Right lung (tissue), 5 donors: ENCODE data around the gene RAB29. TPM values are rescaled to one million over a fixed set of nuclear protein-coding genes. Genes with fewer than 3 reads are reported as not detected.

Source experiments
- DNase-seq, 2 donors: peaks; one replicate each; pipeline ENCODE4 v3.0.0-alpha.2; 2013
- polyA plus RNA-seq, 5 donors: library from polyadenylated mRNA; unstranded; fragments of 120-200 nt; gene quantifications; one replicate each; pipeline versions ENCODE4 v1.2.1 to v1.2.3, GENCODE V29; 2013; ENCODE audit warnings: inconsistent platforms in 1 of 5, low replicate concordance in 1 of 5; ENCODE audit not compliant: insufficient read length in 5 of 5, insufficient read depth in 1 of 5

RAB29 gene
- polyA plus RNA-seq, 5 donors, result 5.7 to 8.1 (median 6.8) TPM

DNA sequence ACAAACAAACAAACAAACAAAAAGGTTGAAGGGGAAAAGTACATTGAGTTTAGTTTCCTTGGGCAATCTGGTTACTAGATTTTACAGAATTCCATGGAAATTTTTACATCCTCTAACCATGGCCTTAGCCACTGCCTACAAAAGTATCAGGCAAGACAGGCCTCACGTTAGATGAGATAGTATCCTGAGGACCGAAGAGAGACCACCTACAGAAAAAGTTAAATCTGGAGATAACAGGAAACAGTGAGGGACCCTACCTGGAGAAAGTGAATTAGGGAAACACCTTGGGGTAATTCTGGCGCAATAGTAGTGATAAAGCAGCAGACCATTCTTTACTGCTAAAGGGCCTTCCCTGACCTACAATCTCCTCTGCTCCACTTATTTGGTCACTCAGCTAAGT, 8.7 kb downstream of the RAB29 start:
- no peak for DNase-seq

DNA sequence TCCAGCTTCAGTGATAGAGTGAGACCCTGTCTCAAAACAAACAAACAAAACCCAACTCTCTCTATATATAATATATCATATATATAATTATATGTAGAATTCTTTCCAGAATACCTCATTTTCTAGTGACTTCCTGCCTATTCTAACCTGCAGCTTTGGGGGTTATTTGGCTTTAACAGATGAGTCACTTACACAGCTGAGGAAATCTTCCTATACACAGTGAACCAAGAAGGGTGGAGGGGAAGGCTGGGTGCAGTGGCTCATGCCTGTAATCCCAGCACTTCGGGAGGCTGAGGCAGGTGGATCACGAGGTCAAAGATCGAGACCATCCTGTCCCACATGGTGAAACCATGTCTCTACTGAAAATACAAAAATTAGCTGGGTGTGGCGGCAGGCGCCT, 9.2 kb downstream of the RAB29 start:
- DNase-seq, result no peak

DNA sequence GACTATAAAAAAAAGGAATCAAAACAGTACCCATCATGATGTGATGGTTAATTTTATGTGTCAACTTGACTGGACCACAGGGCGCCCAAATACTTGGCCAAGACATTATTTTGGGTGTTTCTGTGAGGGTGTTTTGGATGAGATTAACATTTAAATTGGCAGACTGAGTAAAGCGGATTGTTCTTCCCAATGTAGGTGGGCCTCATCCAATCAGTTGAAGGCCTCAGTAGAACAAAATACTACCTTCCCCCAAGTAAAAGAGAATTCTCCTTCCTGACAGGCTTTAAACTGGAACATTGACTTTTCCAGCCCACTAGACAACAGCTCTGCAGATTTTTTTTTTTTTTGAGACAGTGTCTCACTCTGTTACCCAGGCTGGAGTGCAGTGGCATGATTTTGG, 10.7 kb downstream of the RAB29 start:
- no peak for DNase-seq

DNA sequence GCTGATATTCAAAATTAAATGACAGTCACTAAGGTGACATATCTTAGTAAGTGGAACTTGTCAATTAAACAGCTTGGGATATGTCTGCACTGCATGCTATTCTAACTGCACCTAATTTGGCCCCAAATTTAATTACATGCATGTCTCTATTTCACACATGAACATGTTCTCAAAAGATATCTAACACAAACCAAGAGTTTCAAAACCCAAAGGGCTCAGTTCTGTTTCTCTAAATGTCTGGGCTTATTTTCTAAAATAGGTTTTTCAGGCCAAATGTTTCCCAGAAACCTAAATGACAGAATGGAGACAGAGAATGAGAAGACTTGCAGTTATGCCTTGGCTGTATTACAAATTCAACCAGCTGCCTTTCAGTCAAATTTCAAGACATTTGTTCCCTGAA, 11.3 kb downstream of the RAB29 start:
- no peak for DNase-seq

DNA sequence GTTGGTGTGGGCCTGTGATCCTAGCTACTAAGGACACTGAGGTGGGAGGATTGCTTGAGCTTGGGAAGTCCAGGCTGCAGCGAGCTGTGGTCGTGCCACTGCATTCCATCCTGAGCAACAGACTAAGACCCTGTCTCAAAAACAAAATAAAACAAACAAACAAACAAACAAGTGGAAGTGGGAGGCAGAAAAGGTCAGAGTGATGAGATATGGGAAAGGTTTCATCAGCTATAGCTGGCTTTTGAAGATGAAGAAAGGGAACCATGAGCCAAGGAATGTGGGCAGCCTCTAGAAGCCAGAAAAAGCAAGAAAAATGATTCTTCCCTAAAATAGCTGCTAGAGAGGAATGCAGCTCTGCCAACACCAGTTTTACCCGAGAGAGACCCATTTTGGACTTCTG, 14.7 kb downstream of the RAB29 start:
- DNase-seq, result no peak

DNA sequence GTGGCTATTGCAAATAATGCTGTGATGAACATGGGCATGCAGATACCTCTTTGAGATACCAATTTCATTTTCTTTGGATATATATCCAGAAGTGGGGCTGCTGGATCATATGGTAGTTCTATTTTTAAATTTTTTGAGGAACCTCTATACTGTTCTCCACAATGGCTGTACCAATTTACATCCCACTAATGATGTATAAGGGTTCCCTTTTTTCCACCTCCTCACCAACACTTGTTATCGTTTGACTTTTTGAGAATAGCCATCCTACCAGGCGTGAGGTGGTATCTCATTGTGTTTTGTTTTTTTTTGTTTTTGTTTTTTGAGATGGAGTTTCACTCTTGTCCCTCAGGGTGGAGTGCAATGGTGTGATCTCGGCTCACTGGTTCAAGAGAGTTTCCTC, 18.7 kb downstream of the RAB29 start:
- DNase-seq, result no peak

DNA sequence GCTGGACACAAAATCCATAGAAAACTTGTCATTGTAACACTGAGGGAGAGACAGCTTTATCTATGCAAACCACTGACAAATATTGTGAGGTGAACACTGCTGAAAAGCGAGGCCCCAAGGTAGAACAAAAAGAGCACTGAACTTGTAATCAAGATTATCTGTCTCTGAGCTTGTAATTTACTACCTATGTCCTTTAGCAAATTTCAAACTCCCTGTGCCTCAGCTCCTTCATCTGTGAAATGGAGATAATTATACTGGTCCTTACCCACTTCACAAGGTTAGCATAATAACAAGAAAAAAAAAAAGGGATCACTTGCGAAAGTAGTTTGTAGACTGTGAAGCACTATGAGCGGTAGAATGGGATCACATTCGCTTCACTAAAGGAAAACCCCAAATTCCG, 20.4 kb downstream of the RAB29 start:
- DNase-seq, result no peak

DNA sequence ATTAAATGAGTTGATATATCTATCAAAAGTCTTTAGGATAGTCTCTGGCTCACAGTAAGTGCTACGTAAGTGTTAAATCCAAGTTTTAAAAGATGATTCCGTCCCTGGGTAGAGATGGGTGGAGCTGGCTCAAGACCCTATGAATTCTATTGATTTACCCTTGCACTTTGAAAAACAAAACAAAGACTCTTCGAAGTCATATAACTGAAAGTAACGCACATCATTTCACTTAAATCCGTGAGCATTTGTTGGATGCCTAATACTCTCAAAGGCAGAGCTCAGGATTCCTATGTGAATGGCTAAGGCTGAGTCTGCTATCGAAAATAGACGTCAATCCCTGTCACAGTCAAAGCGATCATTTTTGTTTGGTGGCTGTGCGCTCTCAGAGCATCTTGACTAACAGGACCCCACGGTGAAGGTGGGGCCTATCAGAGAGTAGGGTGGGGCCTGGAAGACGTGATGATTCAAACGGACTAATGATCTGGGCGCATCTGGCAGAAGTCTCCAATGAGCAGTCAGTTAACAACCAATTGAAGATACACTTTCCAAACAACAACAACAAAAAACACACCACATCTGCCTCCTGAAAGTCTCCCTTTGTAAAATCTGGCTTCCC, 24.1 kb downstream of the RAB29 start:
- DNase-seq, result no peak

DNA sequence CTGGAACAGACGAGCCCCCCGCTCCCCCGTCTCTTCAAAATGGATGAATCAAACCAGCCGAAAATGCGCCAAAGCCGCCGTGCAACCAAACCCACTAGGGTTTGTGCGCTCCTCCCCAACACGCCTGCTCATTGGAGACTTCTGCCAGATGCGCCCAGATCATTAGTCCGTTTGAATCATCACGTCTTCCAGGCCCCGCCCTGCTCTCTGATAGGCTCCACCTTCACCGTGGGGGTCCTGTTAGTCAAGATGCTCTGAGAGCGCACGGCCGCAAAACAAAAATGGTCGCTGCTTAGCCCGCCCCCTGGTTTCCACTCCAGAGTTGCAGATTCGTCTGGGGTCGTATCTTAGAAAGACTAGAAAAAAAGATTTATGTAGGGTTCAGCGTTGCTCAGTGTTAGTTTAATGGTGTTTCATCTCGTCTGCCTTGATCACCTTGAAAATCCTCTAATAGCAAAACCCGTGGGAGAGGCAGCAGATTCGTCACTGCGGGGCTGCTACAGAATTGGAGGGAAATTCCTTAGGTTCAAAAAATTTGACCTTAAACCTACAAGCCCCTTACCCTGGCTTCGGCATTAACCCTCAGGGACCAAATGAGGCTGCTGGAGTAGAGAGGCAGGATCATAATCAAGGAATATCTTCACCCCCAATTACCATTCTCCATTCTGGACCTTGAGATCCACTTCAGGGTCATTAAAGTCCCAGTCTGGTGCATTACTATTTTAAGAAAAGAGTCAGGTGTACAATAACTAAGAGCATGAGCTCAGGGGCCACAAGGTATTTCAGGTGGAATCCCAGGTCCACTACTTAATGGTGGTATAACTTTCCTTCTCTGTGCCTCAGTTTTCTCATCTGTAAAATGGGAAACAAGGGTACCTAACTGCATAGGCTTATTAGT, 24.9 kb downstream of the RAB29 start, which contains the start of gene NUCKS1:
TSS of gene NUCKS1 (minus strand) at position 45 of the 898 bp plus-strand sequence. CDS start 209 bp downstream, outside the sequence.
- DNase-seq, result peak; percentile 96 to 97

DNA sequence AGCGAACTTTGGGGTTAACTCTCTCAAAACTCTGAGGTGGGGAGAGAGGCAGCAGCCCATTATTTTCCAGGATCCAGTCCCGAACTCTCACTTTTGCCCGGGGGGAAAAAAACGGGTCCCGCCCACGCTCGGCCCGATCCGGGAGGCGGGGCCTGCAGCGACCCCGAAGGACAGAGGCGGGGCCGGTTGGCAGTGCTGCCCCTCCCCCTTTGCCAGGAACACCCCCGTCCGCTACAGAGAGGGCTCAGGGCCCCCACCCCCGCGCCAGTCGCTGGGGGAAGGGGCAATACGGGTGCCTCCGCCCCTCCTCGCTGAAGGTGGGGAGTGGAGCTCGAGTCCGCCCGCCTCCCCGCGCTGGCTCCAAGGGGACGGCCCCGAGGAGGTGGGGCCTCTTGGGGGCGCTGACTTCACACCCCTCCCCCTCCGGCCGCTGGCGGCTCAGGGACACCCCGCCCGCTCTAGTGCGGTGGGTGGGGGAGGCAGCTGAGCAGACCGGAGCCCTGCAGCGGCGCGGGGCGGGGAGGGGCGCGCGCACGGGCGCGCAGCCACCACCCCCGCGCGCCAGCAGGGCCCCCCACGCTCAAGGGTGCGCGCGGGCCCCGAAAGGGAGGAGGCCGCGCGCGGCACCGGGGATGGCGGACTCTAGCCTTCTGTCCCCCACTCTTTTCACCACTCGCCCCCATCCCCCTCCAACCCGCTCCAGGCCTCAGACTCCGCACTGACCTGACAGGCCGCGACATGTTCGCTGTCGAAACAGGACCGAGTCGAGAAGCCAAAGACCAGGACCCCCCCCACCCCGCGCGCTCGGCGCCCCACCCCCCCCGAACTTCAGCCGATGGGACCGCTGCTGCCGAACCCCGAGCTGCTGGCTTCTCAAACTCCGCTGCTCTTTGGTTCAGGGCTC, 25.8 kb downstream of the RAB29 start:
- peak; percentile 95 to 96 for DNase-seq

DNA sequence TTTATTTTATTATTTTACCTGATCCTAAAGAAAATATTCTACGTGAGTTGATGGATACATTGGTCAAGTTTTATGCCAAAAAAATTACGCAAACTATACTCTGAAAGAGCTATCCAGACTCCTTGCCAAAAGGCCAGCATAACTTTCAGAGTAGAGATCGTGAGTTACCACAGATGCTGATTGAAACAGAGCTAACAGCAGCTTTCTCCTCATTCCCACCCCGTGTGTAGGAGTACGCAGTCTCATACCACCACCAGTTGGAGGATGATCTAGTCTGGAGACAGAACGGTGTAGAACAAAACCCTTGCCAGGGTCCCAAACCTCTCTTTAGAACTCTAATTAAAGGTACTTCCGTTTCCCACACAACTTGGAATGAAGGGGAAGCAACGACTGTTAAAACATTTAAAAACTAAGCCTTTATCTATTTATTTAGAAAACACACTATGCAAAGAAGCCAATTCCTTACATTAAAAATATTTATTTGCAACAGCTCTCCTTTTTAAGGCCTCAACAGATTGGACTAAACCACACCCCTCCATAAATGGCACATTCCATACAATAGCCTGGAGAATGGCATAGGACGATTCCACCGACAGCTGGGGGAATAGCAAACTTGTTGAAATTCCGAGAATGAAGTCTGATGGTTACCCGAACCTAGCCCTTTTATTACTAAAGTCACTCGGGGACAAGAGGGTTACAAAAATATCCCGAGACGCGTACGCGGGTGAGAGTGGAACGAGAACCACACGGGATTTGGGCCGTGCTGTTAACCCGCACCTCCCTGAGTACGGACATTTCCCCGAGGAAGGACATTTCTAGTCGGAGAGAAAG, 26.7 kb downstream of the RAB29 start:
- DNase-seq, result peak; percentile 64 to 74

DNA sequence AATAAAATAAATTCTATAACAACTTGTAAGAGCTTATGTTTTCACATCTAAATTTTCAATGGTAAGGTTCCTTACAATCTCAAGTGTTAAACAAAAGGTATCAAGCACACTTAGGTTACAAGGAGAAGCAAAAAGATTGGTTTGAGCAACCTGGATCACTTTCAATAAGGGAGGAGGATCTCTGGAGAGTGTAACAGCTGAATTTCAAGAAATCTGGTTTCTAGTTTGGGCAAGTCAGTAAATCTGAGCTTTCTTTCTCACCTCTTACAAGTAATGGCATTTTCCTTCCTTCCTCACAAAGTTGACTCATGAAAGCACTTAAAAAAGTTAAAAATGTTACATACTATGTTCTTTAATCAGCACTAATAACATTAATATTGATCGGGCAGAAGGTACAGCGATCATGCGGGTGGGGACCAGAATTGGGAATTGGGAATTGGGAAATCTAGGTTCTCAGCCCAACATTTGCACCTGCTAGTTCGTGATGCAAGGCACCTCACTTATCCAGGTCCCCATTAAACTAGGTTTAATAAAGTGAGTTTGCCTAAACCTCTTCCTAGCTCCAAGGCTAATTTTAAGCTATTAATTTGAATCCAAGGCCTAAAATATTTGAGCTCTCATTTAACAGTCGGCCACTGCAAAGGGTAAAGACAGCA, 28.4 kb downstream of the RAB29 start:
- DNase-seq, result no peak

DNA sequence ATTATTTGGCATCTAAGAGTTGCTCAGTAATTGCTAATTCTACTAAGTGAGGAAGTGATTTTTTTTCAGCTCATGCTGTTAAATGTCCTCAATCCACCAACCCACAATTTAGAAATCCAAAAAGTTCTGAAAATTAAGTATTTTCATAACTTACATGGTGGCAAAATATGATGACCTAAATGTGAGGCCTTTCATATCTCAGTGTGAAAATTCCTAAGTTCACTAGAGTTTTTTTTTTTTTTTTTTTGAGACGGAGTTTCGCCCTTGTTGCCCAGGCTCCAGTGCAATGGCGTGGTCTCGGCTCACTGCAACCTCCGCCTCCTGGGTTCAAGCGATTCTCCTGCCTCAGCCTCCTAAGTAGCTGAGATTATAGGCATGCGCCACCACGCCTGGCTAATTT, 30.9 kb downstream of the RAB29 start:
- no peak for DNase-seq

DNA sequence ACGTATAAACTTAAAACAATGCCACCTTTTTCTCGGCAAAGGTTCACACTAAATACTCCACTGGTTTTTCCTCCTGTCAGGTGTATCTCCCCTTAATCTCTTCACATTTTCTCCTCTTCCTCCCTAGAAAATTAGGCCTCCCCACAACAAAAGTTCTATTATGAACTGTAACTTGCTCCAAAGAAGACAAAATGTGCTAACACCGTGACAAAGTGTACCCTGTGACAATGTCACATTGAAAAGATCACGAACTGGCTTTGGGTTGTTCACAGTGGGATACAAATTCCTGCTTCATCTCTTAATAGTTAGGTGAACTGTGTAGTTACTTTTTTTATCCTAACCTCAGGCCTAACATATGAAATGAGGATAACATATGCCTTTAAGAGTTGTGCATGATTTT, 31.3 kb downstream of the RAB29 start:
- no peak for DNase-seq

DNA sequence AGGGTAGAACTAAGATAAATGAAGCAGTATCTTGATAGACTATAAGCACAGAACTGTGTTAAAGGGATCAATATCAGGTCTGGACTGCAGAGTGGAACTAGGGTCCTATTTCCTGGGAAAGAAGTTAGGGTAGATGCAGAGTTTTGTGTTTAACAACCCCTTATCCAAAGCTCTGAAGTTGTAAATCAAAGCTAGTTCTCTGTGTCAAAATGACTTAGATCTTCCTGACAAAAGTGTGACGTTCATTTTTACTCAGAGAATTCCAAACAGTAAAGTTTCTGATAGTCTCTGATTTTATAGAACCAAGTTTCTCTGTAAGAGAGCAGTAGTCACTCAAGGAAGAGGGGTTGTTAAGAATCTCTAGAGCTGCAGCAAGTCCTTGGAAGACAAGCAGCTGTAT, 33.6 kb downstream of the RAB29 start:
- no peak for DNase-seq

DNA sequence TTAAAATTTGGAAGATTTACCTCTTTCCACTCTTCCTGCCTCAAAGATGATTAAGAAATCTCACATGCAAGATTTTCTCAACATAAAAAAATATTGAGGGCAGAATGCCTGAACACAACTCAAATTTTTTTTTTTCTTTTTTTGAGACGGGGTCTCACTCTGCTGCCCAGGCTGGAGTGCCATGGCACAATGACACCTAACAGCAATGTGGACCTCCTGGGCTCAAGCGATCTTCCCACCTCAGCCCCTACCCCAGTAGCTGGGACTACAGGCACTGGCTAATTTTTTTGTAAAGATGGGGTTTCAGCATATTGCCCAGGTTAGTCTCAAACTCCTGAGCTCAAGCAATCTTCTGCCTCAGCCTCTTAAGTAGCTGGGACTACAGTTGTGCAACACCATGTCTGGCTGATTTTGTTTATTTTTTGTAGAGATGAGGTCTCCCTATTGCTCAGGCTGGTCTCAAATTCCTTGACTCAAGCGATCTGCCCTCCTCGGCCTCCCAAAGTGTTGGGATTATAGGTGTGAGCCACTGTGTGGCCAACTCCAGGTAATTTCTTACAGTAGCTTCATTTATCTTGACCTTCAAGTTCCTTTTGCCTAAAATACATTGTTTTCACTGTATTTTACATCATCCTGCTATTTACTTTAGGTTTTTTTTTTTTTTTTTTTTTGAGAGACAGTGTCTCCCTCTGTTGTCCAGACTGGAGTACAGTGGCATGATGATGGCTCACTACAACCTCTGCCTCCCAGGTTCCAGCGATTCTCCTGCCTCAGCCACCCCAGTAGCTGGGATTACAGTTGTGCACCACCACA, 35.7 kb downstream of the RAB29 start:
- no peak for DNase-seq

DNA sequence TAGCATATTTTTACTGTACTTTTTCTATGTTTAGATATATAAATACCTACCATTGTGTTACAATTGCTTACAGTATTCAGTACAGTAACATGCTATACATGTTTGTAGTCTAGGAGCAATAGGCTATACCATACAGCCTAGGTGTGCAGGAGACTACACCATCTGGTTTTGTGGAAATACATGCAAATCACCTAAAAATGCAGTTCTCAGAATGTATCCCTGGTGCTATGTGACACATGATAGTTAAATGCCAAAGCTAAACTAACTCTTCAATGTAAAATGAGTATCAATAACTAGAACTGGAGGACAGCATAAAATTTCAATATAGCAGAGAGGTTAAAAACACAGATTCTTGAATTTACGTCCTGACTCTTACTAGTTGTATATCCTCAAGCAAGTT, 40.1 kb downstream of the RAB29 start:
- DNase-seq, result no peak

DNA sequence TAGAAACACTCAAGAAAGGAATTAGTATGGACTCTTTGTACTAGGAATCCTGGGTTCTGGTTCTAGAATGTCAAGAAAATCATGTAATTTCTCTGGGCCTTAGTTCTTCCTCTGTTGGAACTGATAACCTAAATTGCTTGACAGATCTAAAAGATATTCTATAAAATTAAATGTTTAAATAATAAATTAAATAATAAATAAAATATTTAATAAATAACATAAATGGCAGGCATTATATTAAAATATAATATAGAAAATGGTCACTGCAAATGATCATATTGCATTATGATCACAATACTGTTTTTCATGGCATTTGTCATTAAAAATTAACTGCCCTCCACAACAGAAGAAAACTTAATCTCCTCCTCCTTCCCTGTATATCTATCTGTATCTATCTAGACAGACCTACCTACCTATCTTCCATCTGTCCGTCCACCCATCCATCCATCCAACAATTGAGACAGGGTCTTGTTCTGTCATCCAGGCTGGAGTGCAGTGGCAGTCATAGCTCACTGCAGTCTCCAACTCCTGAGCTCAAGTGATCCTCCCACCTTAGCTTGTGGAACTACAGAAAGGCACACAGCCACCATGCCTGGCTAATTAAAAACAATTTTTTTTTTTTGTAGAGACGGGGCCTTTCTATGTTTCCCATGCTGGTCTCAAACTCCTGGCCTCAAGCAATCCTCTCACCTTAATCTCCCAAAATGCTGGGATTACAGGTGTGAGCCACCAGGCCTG, 41.7 kb downstream of the RAB29 start:
- DNase-seq, result no peak

DNA sequence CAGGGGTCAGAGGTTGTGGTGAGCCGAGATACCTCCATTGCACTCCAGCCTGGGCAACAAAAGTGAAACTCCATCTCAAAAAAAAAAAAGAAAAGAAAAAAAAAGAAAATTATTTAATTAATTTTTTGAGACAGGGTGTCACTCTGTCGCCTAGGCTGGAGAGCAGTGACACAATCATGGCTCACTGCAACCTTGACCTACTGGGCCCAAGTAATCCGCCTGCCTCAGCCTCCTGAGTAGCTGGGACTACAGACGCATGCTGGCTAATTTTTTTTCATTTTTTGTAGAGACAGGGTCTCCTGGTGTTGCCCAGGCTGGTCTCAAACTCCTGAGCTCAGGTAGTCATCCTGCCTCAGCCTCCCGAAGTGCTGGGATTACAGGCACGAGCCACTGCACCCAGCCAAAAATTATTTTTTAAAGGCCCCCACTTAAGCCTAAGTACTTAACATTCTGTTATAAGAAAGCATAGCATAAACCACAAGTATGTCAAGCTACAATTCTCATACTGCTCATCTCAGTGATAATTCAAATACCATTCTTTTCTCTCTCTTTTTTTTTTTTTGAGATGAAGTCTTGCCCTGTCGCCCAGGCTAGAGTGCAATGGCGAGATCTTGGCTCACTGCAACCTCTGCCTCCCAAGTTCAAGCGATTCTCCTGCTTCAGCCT, 45.2 kb downstream of the RAB29 start:
- no peak for DNase-seq
